Body of pancreas (tissue), 4 donors: ENCODE data around the gene IGF2BP1.

Experiments used
- POLR2A ChIP-seq, 3 donors: fragments of 450-650 bp; IDR thresholded peaks; one replicate each; pipeline ENCODE4 v1.6.1; 2016; ENCODE audit warnings: antibody characterized with exemption in 3 of 3, mild to moderate bottlenecking in 2 of 3
- TF ChIP-seq, protein P1 (sequence below), 7 experiments: fragments of 450-650 bp in 4 of 7; fragments of 200-600 bp in 3 of 7; sonication (generic) in 3 of 7; IDR thresholded peaks; one replicate each; pipeline ENCODE4 v1.5.1; 2016 to 2019; ENCODE audit warnings: antibody characterized with exemption in 7 of 7

- no peak for TF ChIP-seq POLR2A (IDR thresholded peaks at IDR 0.05)
- TF ChIP-seq, protein P1, sequence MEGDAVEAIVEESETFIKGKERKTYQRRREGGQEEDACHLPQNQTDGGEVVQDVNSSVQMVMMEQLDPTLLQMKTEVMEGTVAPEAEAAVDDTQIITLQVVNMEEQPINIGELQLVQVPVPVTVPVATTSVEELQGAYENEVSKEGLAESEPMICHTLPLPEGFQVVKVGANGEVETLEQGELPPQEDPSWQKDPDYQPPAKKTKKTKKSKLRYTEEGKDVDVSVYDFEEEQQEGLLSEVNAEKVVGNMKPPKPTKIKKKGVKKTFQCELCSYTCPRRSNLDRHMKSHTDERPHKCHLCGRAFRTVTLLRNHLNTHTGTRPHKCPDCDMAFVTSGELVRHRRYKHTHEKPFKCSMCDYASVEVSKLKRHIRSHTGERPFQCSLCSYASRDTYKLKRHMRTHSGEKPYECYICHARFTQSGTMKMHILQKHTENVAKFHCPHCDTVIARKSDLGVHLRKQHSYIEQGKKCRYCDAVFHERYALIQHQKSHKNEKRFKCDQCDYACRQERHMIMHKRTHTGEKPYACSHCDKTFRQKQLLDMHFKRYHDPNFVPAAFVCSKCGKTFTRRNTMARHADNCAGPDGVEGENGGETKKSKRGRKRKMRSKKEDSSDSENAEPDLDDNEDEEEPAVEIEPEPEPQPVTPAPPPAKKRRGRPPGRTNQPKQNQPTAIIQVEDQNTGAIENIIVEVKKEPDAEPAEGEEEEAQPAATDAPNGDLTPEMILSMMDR (IDR thresholded peaks at IDR 0.05): no peak
Observed at GRCh38 chr17:49021768-49022103, 24.6 kb downstream of the IGF2BP1 start.
